Measurements from ENCODE around the gene ZBTB5. TPM values are rescaled to one million over a fixed set of nuclear protein-coding genes. Genes with fewer than 3 reads are reported as not detected.

ZBTB5 gene
- total and polyA plus RNA-seq, 2 of the 13 experiments (the other 11 are each of a cell fraction or from before 2014, with no cell fraction given): 12.5 to 20.5 TPM

DNA sequence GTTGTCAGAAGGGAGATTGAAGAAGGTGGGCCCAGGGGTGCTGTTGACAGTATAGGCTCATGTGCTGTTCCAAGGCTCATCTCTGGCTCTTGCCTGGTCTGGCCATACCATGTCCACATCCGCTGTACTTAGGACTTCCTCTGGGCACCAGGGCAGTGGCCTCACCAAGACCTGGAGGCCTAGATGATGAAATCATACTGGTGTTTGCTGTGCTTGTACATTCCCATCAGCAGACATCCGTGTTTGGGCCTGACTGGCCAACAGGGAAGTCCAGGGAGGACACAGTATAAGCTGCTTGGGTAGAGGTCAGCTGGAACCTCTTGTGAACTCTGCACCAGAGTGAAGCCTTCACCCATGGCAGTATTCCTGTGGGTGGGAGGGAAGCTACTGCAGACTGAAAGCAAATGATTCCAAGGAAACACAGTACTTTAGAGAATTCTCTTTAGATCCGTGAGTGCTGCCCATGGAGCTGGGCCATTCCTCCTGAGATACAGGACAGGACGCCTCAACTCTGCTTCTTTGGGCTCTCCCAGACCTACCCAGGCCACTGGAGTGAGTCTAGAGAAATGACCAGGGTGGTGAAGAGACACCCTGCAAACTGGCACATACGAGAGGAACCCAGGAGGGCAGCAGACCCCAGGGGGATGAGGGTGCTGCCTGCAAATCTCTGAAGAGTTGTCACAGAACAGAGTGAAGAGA lies 43.0 kb upstream of the ZBTB5 start (continued):
- peak; percentile 73; the same call in 1 of the 2 replicates for TF ChIP-seq HOXA5 (CRISPR knock-in tag; IDR thresholded peaks at IDR 0.05)
- 0 out of 2 replicates have a peak, but pooled peaks have one; percentile 50 for TF ChIP-seq CSRNP1 (CRISPR knock-in tag; IDR thresholded peaks at IDR 0.05)
- TF ChIP-seq AGO1 (IDR thresholded peaks at IDR 0.05; ENCODE audit: low read depth, low read length, poor library complexity, severe bottlenecking): no peak
- TF ChIP-seq JUND (CRISPR knock-in tag; IDR thresholded peaks at IDR 0.05): peak; percentile 75; the same call in 1 of the 2 replicates
- no peak for TF ChIP-seq TBX3 (IDR thresholded peaks at IDR 0.05; ENCODE audit: borderline replicate concordance)
- no peak for TF ChIP-seq RFX5 (IDR thresholded peaks at IDR 0.05; ENCODE audit: low read depth, low read length)
- TF ChIP-seq CAMTA2 (CRISPR knock-in tag; IDR thresholded peaks at IDR 0.05; ENCODE audit: borderline replicate concordance): no peak
- no peak for TF ChIP-seq TP53 (CRISPR knock-in tag; conservative IDR thresholded peaks at IDR 0.05)
- TF ChIP-seq PBX3 (CRISPR knock-in tag; IDR thresholded peaks at IDR 0.05; ENCODE audit: borderline replicate concordance): no peak
- TF ChIP-seq, protein P1, sequence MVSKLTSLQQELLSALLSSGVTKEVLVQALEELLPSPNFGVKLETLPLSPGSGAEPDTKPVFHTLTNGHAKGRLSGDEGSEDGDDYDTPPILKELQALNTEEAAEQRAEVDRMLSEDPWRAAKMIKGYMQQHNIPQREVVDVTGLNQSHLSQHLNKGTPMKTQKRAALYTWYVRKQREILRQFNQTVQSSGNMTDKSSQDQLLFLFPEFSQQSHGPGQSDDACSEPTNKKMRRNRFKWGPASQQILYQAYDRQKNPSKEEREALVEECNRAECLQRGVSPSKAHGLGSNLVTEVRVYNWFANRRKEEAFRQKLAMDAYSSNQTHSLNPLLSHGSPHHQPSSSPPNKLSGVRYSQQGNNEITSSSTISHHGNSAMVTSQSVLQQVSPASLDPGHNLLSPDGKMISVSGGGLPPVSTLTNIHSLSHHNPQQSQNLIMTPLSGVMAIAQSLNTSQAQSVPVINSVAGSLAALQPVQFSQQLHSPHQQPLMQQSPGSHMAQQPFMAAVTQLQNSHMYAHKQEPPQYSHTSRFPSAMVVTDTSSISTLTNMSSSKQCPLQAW (CRISPR knock-in tag; IDR thresholded peaks at IDR 0.05): peak; percentile 92
- TF ChIP-seq GTF2F1 (IDR thresholded peaks at IDR 0.05; ENCODE audit: low read length): no peak
- no peak for TF ChIP-seq GMEB2 (CRISPR knock-in tag; IDR thresholded peaks at IDR 0.05; ENCODE audit: low read depth)
- peak; percentile 59; the same call in 1 of the 2 replicates for TF ChIP-seq E2F2 (CRISPR knock-in tag; IDR thresholded peaks at IDR 0.05; ENCODE audit: borderline replicate concordance)
- 0 out of 2 replicates have a peak, but pooled peaks have one; percentile 59 for TF ChIP-seq TRIM24 (CRISPR knock-in tag; IDR thresholded peaks at IDR 0.05)
- peak; percentile 94 for TF ChIP-seq FOXJ3 (CRISPR knock-in tag; IDR thresholded peaks at IDR 0.05; ENCODE audit: borderline replicate concordance)
- peak; percentile 58; the same call in 1 of the 2 replicates for TF ChIP-seq MAFF (IDR thresholded peaks at IDR 0.05; ENCODE audit: low read depth, low read length)
- peak; percentile 98 for TF ChIP-seq HNF4A (CRISPR knock-in tag; IDR thresholded peaks at IDR 0.05)
- no peak; the same call in 1 of the 2 replicates for TF ChIP-seq SP5 (CRISPR knock-in tag; IDR thresholded peaks at IDR 0.05; ENCODE audit: borderline replicate concordance, low read depth)

All from HepG2 (cell line).